ENCODE measurements around the gene EXOC3. TPM values are rescaled to one million over a fixed set of nuclear protein-coding genes. Genes with fewer than 3 reads are reported as not detected.

Gene EXOC3
- polyA plus RNA-seq, 3 donors: 33.2 to 59.7 (median 53.8) TPM

DNA sequence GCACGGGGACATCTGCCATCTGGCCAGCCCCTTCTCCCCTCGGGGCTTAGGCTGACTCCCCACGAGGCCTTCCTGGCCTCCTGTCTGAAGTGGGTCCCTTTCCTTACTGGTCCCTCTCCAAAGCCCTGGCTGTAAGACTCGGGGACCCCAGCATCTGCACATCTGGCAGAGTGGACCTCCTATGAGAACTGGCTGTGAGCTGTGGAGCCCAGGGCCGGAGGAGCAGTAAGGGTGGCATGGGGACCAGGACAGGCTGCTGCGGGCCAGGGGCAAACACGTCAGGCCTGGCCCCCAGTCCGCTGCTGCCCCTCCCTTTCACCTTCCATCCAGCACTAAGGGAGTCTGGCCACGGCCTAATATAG, 33.8 kb downstream of the EXOC3 start:
- intact Hi-C loops (cut with micrococcal nuclease): loop anchor here in 1 of 2 donors (10.0 kb wide), 2 partner anchors 68 to 418 kb away; partner anchors contain the start of genes BRD9 and TRIP13

DNA sequence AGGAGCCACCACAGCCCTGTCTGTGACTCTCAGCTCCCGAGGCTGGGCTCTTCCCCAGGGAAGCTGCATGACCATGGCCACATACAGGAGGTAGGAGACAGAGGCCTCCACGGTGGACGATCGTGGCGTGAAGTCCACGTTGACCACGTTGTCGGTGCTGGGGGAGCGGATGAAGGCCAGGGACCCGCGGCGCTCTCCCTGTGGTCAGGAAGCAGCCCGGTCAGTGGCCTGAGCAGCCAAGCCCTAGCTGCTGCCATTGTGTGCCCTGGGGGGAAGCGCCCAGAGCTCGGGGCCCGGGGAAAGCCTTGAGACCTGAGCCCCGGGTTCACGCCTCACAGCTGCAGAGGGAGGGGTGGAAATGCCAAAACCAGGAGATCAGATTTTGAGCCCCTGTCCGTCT, 34.3 kb downstream of the EXOC3 start:
- TF ChIP-seq CTCF (IDR thresholded peaks at IDR 0.05): no peak
- Histone ChIP-seq H3K4me3 (replicated peaks in 1 of 3; ENCODE audit: low read depth in 2 of 3, low read length in 3 of 3) (no peak overlapping the region), H3K4me1 (ENCODE audit: control insufficient read depth in 1 of 2, insufficient read depth in 2 of 2, low read length in 2 of 2) (peaks cover 16 to 27% of the 10 kb centered on the region in 2 donors), H3K27me3 (ENCODE audit: control insufficient read depth in 2 of 2, insufficient read depth in 2 of 2, low read length in 2 of 2) (peaks cover 4 to 34% of the 10 kb centered on the region in 2 donors), H3K4me2 (replicated peaks; ENCODE audit: extremely low read depth, low read length, poor library complexity, severe bottlenecking) (no peak overlapping the region), H3K9me3 (replicated peaks in 1 of 2; ENCODE audit: control insufficient read depth in 1 of 2, insufficient read depth in 1 of 2, low read length in 2 of 2) (no peaks in the 10 kb centered on the region), H3K79me2 (ENCODE audit: insufficient read depth, low read length) (no peaks in the 10 kb centered on the region), H3K9ac (ENCODE audit: insufficient read depth, low read length, poor library complexity, severe bottlenecking) (no peak overlapping the region), H2AFZ (ENCODE audit: insufficient read depth, low read depth, low read length, poor library complexity, severe bottlenecking) (no peak overlapping the region), H4K20me1 (ENCODE audit: insufficient read depth, low read length) (peaks cover 4% of the 10 kb centered on the region), H3K27ac (ENCODE audit: low read depth in 1 of 2, low read length in 2 of 2) (no peak overlapping the region), H3K36me3 (replicated peaks in 1 of 2; ENCODE audit: control insufficient read depth in 1 of 2, insufficient read depth in 2 of 2, low read length in 2 of 2) (no peaks in the 10 kb centered on the region)
- WGBS (ENCODE audit: insufficient coverage): 87% methylated on average over 19 of the region's 19 CpGs
- Mint-ChIP-seq H3K36me3 (peaks cover 0 to 2% of the 10 kb centered on the region in 2 donors), H3K27me3 (ENCODE audit: low read depth in 3 of 3) (peaks cover 37 to 73% (median 50%) of the 10 kb centered on the region in 3 donors), H3K27ac (no peak overlapping the region), H3K4me1 (peaks cover 8% of the 10 kb centered on the region), H3K4me3 (no peak overlapping the region), H3K9me3 (peaks cover 0 to 6% (median 4%) of the 10 kb centered on the region in 7 donors)
- no peak for DNase-seq
- intact Hi-C loops (cut with micrococcal nuclease): loop anchor here in 1 of 2 donors (10.0 kb wide), 2 partner anchors 68 to 418 kb away; partner anchors contain the start of genes BRD9 and TRIP13

More for the DNA sequence above, 33.8 kb downstream of the EXOC3 start:
- H3K36me3 ChIP-seq (replicated peaks in 1 of 2; ENCODE audit: control insufficient read depth in 1 of 2, insufficient read depth in 2 of 2, low read length in 2 of 2): no peaks in the 10 kb centered on the region
- peaks cover 20 to 32% of the 10 kb centered on the region in 2 donors for H3K4me1 ChIP-seq (ENCODE audit: control insufficient read depth in 1 of 2, insufficient read depth in 2 of 2, low read length in 2 of 2)
- H3K4me3 Mint-ChIP-seq: peak overlapping the region in 1 of 2 donors; percentile 26
- H4K20me1 ChIP-seq (ENCODE audit: insufficient read depth, low read length): peaks cover 8% of the 10 kb centered on the region
- H3K4me3 ChIP-seq (replicated peaks in 1 of 3; ENCODE audit: low read depth in 2 of 3, low read length in 3 of 3): no peak overlapping the region
- no peaks in the 10 kb centered on the region for H3K79me2 ChIP-seq (ENCODE audit: insufficient read depth, low read length)
- peaks cover 0 to 6% (median 4%) of the 10 kb centered on the region in 7 donors for H3K9me3 Mint-ChIP-seq
- H3K27ac Mint-ChIP-seq: no peak overlapping the region
- WGBS (ENCODE audit: insufficient coverage): 93% methylated on average over 5 of the region's 9 CpGs
- H3K9ac ChIP-seq (ENCODE audit: insufficient read depth, low read length, poor library complexity, severe bottlenecking): no peak overlapping the region
- peaks cover 39 to 73% (median 50%) of the 10 kb centered on the region in 3 donors for H3K27me3 Mint-ChIP-seq (ENCODE audit: low read depth in 3 of 3)
- peaks cover 0 to 2% of the 10 kb centered on the region in 2 donors for H3K36me3 Mint-ChIP-seq
- no peak overlapping the region for H2AFZ ChIP-seq (ENCODE audit: insufficient read depth, low read depth, low read length, poor library complexity, severe bottlenecking)
- H3K27me3 ChIP-seq (ENCODE audit: control insufficient read depth in 2 of 2, insufficient read depth in 2 of 2, low read length in 2 of 2): peaks cover 4 to 34% of the 10 kb centered on the region in 2 donors
- H3K9me3 ChIP-seq (replicated peaks in 1 of 2; ENCODE audit: control insufficient read depth in 1 of 2, insufficient read depth in 1 of 2, low read length in 2 of 2): no peaks in the 10 kb centered on the region
- H3K4me2 ChIP-seq (replicated peaks; ENCODE audit: extremely low read depth, low read length, poor library complexity, severe bottlenecking): no peak overlapping the region
- no peak overlapping the region for H3K27ac ChIP-seq (ENCODE audit: low read depth in 1 of 2, low read length in 2 of 2)
- TF ChIP-seq CTCF (IDR thresholded peaks at IDR 0.05): no peak
- H3K4me1 Mint-ChIP-seq: peaks cover 13% of the 10 kb centered on the region
- DNase-seq: no peak
